Activated T-cell treated with anti-CD3 and anti-CD28 coated beads, Interleukin-2, amount 50 U/mL, for 1 hour (primary cell): Measurements from ENCODE around the gene RHEX.
"Not testable (repeated sequence)": the region's sequence is repeated elsewhere in the genome, so short reads cannot be mapped to it uniquely, and the experiment has no call there.

Experiments
- DNase-seq: peaks from one replicate; pipeline ENCODE4 v3.0.0-alpha.2; 2020

Gene RHEX

GRCh38 chr1:206052919-206053610, at the start of gene RHEX:
TSS of gene RHEX (plus strand) at chr1:206053173. CDS start at chr1:206097829, 44,656 bp downstream.
- DNase-seq: not testable (repeated sequence)

- no peak for DNase-seq
These were observed 48.8 kb upstream of the RHEX start for GRCh38 chr1:206003854-206004800.

- DNase-seq: no peak
These were observed 48.1 kb upstream of the RHEX start for GRCh38 chr1:206004826-206005225.

- DNase-seq: no peak
These were observed 47.7 kb upstream of the RHEX start for GRCh38 chr1:206005234-206005633.

- no peak for DNase-seq
These were observed 47.2 kb upstream of the RHEX start for GRCh38 chr1:206005778-206006180.

- no peak for DNase-seq
These were observed 46.0 kb upstream of the RHEX start for GRCh38 chr1:206006946-206007345.

- no peak for DNase-seq
These were observed 42.9 kb upstream of the RHEX start for GRCh38 chr1:206010060-206010459.

- no peak for DNase-seq
These were observed 41.9 kb upstream of the RHEX start for GRCh38 chr1:206011057-206011456.

GRCh38 chr1:206012086-206012859, 40.7 kb upstream of the RHEX start:
- no peak for DNase-seq

- DNase-seq: no peak
These were observed 39.8 kb upstream of the RHEX start for GRCh38 chr1:206013026-206013795.

- no peak for DNase-seq
These were observed 38.4 kb upstream of the RHEX start for GRCh38 chr1:206014601-206015000.

GRCh38 chr1:206015071-206015470, 37.9 kb upstream of the RHEX start:
- DNase-seq: no peak

GRCh38 chr1:206020393-206021007, 32.5 kb upstream of the RHEX start:
- no peak for DNase-seq

GRCh38 chr1:206021008-206021625, 31.9 kb upstream of the RHEX start:
- DNase-seq: no peak

GRCh38 chr1:206021626-206022365, 31.2 kb upstream of the RHEX start:
- no peak for DNase-seq

GRCh38 chr1:206022766-206023165, 30.2 kb upstream of the RHEX start:
- DNase-seq: no peak

GRCh38 chr1:206023695-206024094, 29.3 kb upstream of the RHEX start, which contains the start of gene CTSE:
TSS of gene CTSE (minus strand) at chr1:206023895. CDS start at chr1:206023791, 104 bp downstream.
- no peak for DNase-seq

- no peak for DNase-seq
These were observed 27.6 kb upstream of the RHEX start for GRCh38 chr1:206025283-206025820.

- no peak for DNase-seq
These were observed 23.5 kb upstream of the RHEX start for GRCh38 chr1:206029484-206029883.

GRCh38 chr1:206030191-206030590, 22.8 kb upstream of the RHEX start:
- no peak for DNase-seq
